Measurements from ENCODE around the gene MAN2A2.

- no peak for TF ChIP-seq CREB1 (IDR thresholded peaks at IDR 0.05)
- TF ChIP-seq RNF2 (IDR thresholded peaks at IDR 0.05; ENCODE audit: borderline replicate concordance, low read depth, low read length, missing control alignments, poor library complexity, severe bottlenecking) = no peak
- TF ChIP-seq CTCF (IDR thresholded peaks at IDR 0.05; ENCODE audit: control extremely low read depth in 1 of 3, insufficient read depth in 1 of 3, low read depth in 1 of 3, low read length in 3 of 3) = no peak
- no peak for TF ChIP-seq POLR2A (IDR thresholded peaks at IDR 0.05; ENCODE audit: control extremely low read depth in 1 of 2, low read depth in 2 of 2, low read length in 2 of 2)
Observed at GRCh38 chr15:90921887-90922286, 18.8 kb downstream of the MAN2A2 start.
